CD4-positive, alpha-beta T cell (primary cell): ENCODE results near the gene SIN3B. TPM values are rescaled to one million over a fixed set of nuclear protein-coding genes. Genes with fewer than 3 reads are reported as not detected.

Experiments used
- ATAC-seq: fragments of 200-7000 bp; cut with Tn5 transposase; one replicate; pipeline ENCODE4 v1.10.0; 2022; ENCODE audit warnings: mild to moderate bottlenecking; ENCODE audit not compliant: poor library complexity
- CTCF ChIA-PET: fragments of 350-600 bp; sonication (Branson Sonifier 250); formaldehyde crosslinking; loops from one replicate; lab custom pipeline; 2021; ENCODE audit warnings: antibody characterized with exemption, inconsistent platforms; lab: Charles Lee
- POLR2A ChIA-PET: fragments of 350-600 bp; sonication (Branson Sonifier 250); formaldehyde crosslinking; loops from one replicate; lab custom pipeline; 2021; ENCODE audit warnings: antibody characterized with exemption, inconsistent platforms; lab: Charles Lee
- DNase-seq, 14 experiments: peaks; one replicate each; pipeline ENCODE4 v3.0.0-alpha.2; 2013 to 2020; ENCODE audit warnings: mixed read lengths in 2 of 14
- H3K27ac ChIP-seq, 2 donors: one replicate each; pipeline versions ENCODE4 v1.5.1 to v1.7.0; 2013; ENCODE audit warnings: low read length in 2 of 2, low read depth in 1 of 2, mild to moderate bottlenecking in 1 of 2
- H3K27me3 ChIP-seq, 2 experiments: 1 replicate in 1 of 2; 2 replicates in 1 of 2; pipeline versions ENCODE4 v1.6.1 to v1.7.0; 2013; ENCODE audit warnings: low read length in 2 of 2, control low read depth in 1 of 2, mild to moderate bottlenecking in 1 of 2, moderate library complexity in 1 of 2; ENCODE audit not compliant: insufficient read depth in 2 of 2, control insufficient read depth in 1 of 2
- H3K36me3 ChIP-seq: one replicate; pipeline ENCODE4 v1.6.1; 2013; ENCODE audit warnings: low read length, control low read depth; ENCODE audit not compliant: insufficient read depth
- H3K4me1 ChIP-seq: one replicate; pipeline ENCODE4 v1.6.1; 2013; ENCODE audit warnings: low read length, control low read depth; ENCODE audit not compliant: insufficient read depth
- H3K4me3 ChIP-seq: one replicate; pipeline ENCODE4 v1.5.1; 2013; ENCODE audit warnings: mild to moderate bottlenecking, low read length, moderate library complexity
- H3K9me3 ChIP-seq, 2 experiments: 1 replicate in 1 of 2; 2 replicates in 1 of 2; pipeline versions ENCODE4 v1.6.1 to v1.7.0; 2013; ENCODE audit warnings: low read length in 2 of 2, mild to moderate bottlenecking in 2 of 2, control low read depth in 1 of 2, moderate library complexity in 1 of 2; ENCODE audit not compliant: control insufficient read depth in 1 of 2, insufficient read depth in 1 of 2
- H3K27ac Mint-ChIP-seq: one replicate; pipeline ENCODE4 v1.8.0; 2020; ENCODE audit warnings: mixed read lengths
- H3K27me3 Mint-ChIP-seq: one replicate; pipeline ENCODE4 v1.8.0; 2021; ENCODE audit warnings: mixed read lengths
- H3K36me3 Mint-ChIP-seq: one replicate; pipeline ENCODE4 v1.8.0; 2021; ENCODE audit warnings: low read depth, mixed read lengths
- H3K4me1 Mint-ChIP-seq: one replicate; pipeline ENCODE4 v1.8.0; 2021; ENCODE audit warnings: low read depth, mixed read lengths
- H3K4me3 Mint-ChIP-seq: one replicate; pipeline ENCODE4 v1.8.0; 2020; ENCODE audit warnings: mild to moderate bottlenecking, mixed read lengths
- H3K9me3 Mint-ChIP-seq: one replicate; pipeline ENCODE4 v1.8.0; 2020; ENCODE audit warnings: mixed read lengths
- intact Hi-C, 2 experiments: fragments of 100-400 bp; cut with DNase I in 1 of 2; cut with micrococcal nuclease in 1 of 2; formaldehyde crosslinking; loops; one replicate each; pipeline versions ENCODE4 v1.15.1 to v1.9.0; 2023 to 2025; cut with DNase I, micrococcal nuclease
- total RNA-seq, 174 experiments: library from RNA in 2 of 174; stranded (reverse) in 2 of 174; gene quantifications; one replicate each; pipeline ENCODE4 v1.2.3 and lab custom pipeline; 2021 to 2026
- TF ChIP-seq, protein P1 (sequence below): fragments of 200-600 bp; IDR thresholded peaks from one replicate; pipeline ENCODE4 v1.8.0; 2022; ENCODE audit warnings: antibody characterized with exemption, mild to moderate bottlenecking

Gene SIN3B
- total RNA-seq, 2 experiments from 2014 or later, result 52.4 to 53.7 TPM

DNA sequence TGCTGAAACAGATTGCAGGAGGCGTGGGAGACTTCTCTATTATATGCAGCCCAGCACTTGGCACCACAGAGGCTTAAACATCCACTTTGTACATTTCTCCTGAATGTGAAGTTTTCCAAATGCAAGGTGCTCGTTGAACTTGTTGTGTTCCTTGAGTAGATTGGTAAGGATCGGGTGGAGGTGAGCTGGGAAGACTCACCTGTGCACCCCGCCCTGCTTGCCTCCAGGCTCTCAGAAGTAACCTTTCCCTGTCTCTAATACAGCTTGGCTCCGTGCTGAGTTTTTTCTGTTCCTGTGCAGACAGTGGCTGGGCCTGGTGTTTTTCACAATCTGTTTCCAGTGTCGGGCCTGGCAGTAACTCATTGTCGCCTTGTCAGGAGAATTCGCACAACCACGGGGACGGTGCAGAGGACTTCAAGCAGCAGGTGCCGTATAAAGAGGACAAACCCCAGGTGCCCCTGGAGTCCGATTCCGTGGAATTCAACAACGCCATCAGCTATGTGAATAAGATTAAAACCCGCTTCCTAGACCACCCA, 12.3 kb downstream of the SIN3B start:
- Histone ChIP-seq H3K27ac (no peak overlapping the region), H3K4me1 (no peaks in the 10 kb centered on the region), H3K9me3 (no peaks in the 10 kb centered on the region), H3K36me3 (peaks cover 77% of the 10 kb centered on the region), H3K4me3 (no peak overlapping the region), H3K27me3 (no peaks in the 10 kb centered on the region)
- H3K27me3 Mint-ChIP-seq, result no peaks in the 10 kb centered on the region
- H3K9me3 Mint-ChIP-seq, result no peaks in the 10 kb centered on the region
- no peak for DNase-seq
- TF ChIP-seq, protein P1, sequence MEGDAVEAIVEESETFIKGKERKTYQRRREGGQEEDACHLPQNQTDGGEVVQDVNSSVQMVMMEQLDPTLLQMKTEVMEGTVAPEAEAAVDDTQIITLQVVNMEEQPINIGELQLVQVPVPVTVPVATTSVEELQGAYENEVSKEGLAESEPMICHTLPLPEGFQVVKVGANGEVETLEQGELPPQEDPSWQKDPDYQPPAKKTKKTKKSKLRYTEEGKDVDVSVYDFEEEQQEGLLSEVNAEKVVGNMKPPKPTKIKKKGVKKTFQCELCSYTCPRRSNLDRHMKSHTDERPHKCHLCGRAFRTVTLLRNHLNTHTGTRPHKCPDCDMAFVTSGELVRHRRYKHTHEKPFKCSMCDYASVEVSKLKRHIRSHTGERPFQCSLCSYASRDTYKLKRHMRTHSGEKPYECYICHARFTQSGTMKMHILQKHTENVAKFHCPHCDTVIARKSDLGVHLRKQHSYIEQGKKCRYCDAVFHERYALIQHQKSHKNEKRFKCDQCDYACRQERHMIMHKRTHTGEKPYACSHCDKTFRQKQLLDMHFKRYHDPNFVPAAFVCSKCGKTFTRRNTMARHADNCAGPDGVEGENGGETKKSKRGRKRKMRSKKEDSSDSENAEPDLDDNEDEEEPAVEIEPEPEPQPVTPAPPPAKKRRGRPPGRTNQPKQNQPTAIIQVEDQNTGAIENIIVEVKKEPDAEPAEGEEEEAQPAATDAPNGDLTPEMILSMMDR, result no peak
- no peak overlapping the region for H3K27ac Mint-ChIP-seq
- peaks cover 93% of the 10 kb centered on the region for H3K36me3 Mint-ChIP-seq
- CTCF ChIA-PET, result no interaction called here
- POLR2A ChIA-PET, result no interaction called here
- ATAC-seq, result no peak
- no peaks in the 10 kb centered on the region for H3K4me1 Mint-ChIP-seq
- H3K4me3 Mint-ChIP-seq, result no peak overlapping the region
- intact Hi-C loops, result no loop called here

DNA sequence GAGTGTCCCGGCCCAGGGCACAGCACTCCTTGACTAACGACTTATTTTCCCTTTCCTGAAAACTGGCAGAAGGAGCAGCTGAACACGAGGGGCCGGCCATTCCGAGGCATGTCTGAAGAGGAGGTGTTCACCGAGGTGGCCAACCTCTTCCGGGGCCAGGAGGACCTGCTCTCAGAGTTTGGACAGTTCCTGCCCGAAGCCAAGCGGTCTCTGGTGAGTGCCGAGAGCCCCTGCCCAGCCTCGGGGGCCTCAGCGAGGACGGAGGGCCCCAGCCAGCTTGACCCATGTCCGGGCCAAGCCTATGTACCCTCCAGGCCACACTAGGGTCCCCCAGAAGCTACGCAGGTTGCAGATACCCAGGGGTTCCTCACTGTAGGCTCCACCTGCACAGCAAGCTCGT, 17.7 kb downstream of the SIN3B start:
- no peak overlapping the region for H3K4me3 Mint-ChIP-seq
- peaks cover 90% of the 10 kb centered on the region for H3K36me3 Mint-ChIP-seq
- Histone ChIP-seq H3K9me3 (no peaks in the 10 kb centered on the region), H3K27me3 (no peaks in the 10 kb centered on the region), H3K4me3 (no peak overlapping the region), H3K27ac (no peak overlapping the region), H3K36me3 (peaks cover 79% of the 10 kb centered on the region), H3K4me1 (no peaks in the 10 kb centered on the region)
- H3K27me3 Mint-ChIP-seq, result no peaks in the 10 kb centered on the region
- H3K4me1 Mint-ChIP-seq, result no peaks in the 10 kb centered on the region
- TF ChIP-seq, protein P1, result no peak
- intact Hi-C loops, result no loop called here
- CTCF ChIA-PET, result no interaction called here
- no peak overlapping the region for H3K27ac Mint-ChIP-seq
- POLR2A ChIA-PET, result no interaction called here
- ATAC-seq (no peak), DNase-seq (no peak)
- no peaks in the 10 kb centered on the region for H3K9me3 Mint-ChIP-seq

- no peaks in the 10 kb centered on the region for H3K9me3 ChIP-seq
- Mint-ChIP-seq H3K4me3 (no peak overlapping the region), H3K4me1 (no peaks in the 10 kb centered on the region), H3K27ac (no peak overlapping the region), H3K27me3 (no peaks in the 10 kb centered on the region), H3K9me3 (no peaks in the 10 kb centered on the region), H3K36me3 (peaks cover 91% of the 10 kb centered on the region)
- ATAC-seq (no peak), DNase-seq (no peak)
- CTCF ChIA-PET, result no interaction called here
- no peak overlapping the region for H3K4me3 ChIP-seq
- H3K27me3 ChIP-seq, result no peaks in the 10 kb centered on the region
- no peaks in the 10 kb centered on the region for H3K4me1 ChIP-seq
- TF ChIP-seq, protein P1, result no peak
- intact Hi-C loops, result no loop called here
- POLR2A ChIA-PET, result no interaction called here
- no peak overlapping the region for H3K27ac ChIP-seq
- H3K36me3 ChIP-seq, result peaks cover 81% of the 10 kb centered on the region
Observed at GRCh38 chr19:16847430-16847829, 18.2 kb downstream of the SIN3B start.
